ENCODE data around the gene RNF38. TPM values are rescaled to one million over a fixed set of nuclear protein-coding genes. Genes with fewer than 3 reads are reported as not detected.

The RNF38 gene
- total RNA-seq, 1 experiment from 2014 or later = 18.1 TPM

DNA sequence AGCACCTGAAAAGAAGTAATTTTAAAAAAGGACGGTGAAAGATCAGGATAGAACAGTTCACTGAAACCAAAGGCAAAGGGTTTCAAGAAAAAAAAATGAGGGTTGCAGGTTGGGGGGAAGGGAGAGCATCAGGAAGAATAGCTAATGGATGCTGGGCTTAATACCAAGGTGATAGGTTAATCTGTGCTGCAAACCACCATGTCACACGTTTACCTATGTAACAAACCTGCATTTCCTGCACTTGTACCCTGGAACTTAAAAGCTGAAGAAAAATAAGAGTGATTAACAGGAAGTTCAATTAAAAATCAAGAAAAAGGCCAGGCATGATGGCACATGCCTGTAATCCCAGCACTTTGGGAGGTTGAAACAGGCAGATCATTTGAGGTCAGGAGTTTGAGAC lies 44.1 kb upstream of the RNF38 start:
- ChIA-PET POLR2A (no interaction called here), CTCF (interaction anchor here (3.0 kb wide), 1 partner anchor 37 kb away, joined by 9 read pairs; no protein-coding TSS in a partner anchor), RAD21 (ENCODE audit: low non-redundant PET in 1 of 2, low total read pairs in 2 of 2, uncharacterized antibody in 2 of 2, unreplicated experiment in 2 of 2) (no interaction called here)
- intact Hi-C loops (cut with micrococcal nuclease) = no loop called here
- Histone ChIP-seq H3K4me2 (ENCODE audit: low read length) (no peak overlapping the region), H3K9ac (ENCODE audit: low read length) (no peak overlapping the region), H3K9me3 (ENCODE audit: control insufficient read depth in 1 of 2, insufficient read depth in 1 of 2, low read depth in 1 of 2, low read length in 2 of 2) (no peaks in the 10 kb centered on the region), H4K20me1 (ENCODE audit: insufficient read depth) (no peaks in the 10 kb centered on the region), H3K36me3 (ENCODE audit: control insufficient read depth in 1 of 2, insufficient read depth in 2 of 2, low read length in 2 of 2) (no peaks in the 10 kb centered on the region), H3K9me2 (ENCODE audit: insufficient read depth) (no peaks in the 10 kb centered on the region), H2AFZ (ENCODE audit: low read depth, low read length, poor library complexity, severe bottlenecking) (no peak overlapping the region), H3K4me3 (replicated peaks in 1 of 2; ENCODE audit: low read depth in 1 of 2, low read length in 2 of 2) (no peak overlapping the region), H3K4me1 (ENCODE audit: control insufficient read depth in 1 of 2, insufficient read depth in 2 of 2, low read length in 2 of 2) (no peaks in the 10 kb centered on the region), H3K27me3 (ENCODE audit: insufficient read depth, low read length) (no peaks in the 10 kb centered on the region), H3K27ac (ENCODE audit: low read depth, low read length) (no peak overlapping the region), H3K79me2 (ENCODE audit: insufficient read depth, low read length) (no peaks in the 10 kb centered on the region)
- TF ChIP-seq EZH2 (IDR thresholded peaks at IDR 0.05) = no peak
- TF ChIP-seq ZNF274 (IDR thresholded peaks at IDR 0.05; ENCODE audit: low read depth, low read length) = no peak
- TF ChIP-seq EGR1 (IDR thresholded peaks at IDR 0.05; ENCODE audit: low read depth) = no peak
- TF ChIP-seq, protein P1, sequence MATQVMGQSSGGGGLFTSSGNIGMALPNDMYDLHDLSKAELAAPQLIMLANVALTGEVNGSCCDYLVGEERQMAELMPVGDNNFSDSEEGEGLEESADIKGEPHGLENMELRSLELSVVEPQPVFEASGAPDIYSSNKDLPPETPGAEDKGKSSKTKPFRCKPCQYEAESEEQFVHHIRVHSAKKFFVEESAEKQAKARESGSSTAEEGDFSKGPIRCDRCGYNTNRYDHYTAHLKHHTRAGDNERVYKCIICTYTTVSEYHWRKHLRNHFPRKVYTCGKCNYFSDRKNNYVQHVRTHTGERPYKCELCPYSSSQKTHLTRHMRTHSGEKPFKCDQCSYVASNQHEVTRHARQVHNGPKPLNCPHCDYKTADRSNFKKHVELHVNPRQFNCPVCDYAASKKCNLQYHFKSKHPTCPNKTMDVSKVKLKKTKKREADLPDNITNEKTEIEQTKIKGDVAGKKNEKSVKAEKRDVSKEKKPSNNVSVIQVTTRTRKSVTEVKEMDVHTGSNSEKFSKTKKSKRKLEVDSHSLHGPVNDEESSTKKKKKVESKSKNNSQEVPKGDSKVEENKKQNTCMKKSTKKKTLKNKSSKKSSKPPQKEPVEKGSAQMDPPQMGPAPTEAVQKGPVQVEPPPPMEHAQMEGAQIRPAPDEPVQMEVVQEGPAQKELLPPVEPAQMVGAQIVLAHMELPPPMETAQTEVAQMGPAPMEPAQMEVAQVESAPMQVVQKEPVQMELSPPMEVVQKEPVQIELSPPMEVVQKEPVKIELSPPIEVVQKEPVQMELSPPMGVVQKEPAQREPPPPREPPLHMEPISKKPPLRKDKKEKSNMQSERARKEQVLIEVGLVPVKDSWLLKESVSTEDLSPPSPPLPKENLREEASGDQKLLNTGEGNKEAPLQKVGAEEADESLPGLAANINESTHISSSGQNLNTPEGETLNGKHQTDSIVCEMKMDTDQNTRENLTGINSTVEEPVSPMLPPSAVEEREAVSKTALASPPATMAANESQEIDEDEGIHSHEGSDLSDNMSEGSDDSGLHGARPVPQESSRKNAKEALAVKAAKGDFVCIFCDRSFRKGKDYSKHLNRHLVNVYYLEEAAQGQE (IDR thresholded peaks at IDR 0.05; ENCODE audit: low read depth) = no peak
- no peak for TF ChIP-seq POLR2A (IDR thresholded peaks at IDR 0.05; ENCODE audit: borderline replicate concordance, extremely low read depth, insufficient read depth, insufficient read length)
- ATAC-seq = no peak
- no TSS peak for BruUV-seq (replicated peaks)
- DNase-seq (ENCODE audit: low read depth, low spot score) = no peak

GRCh38 chr9:36443581-36443980 lies 43.5 kb upstream of the RNF38 start:
- TF ChIP-seq EGR1 (IDR thresholded peaks at IDR 0.05; ENCODE audit: low read depth) = no peak
- TF ChIP-seq TCF7L2 (IDR thresholded peaks at IDR 0.05; ENCODE audit: borderline replicate concordance, extremely low read depth, insufficient read depth, insufficient read length) = no peak
- TF ChIP-seq JUND (IDR thresholded peaks at IDR 0.05) = no peak
- no peak for TF ChIP-seq POLR2A (IDR thresholded peaks at IDR 0.05; ENCODE audit: borderline replicate concordance, extremely low read depth, insufficient read depth, insufficient read length)
- no peak for TF ChIP-seq ELF1 (IDR thresholded peaks at IDR 0.05; ENCODE audit: borderline replicate concordance, low read depth)
- TF ChIP-seq SP1 (IDR thresholded peaks at IDR 0.05; ENCODE audit: low read depth) = no peak
- ATAC-seq = no peak
- Histone ChIP-seq H3K4me2 (ENCODE audit: low read length) (no peak overlapping the region), H3K9me3 (ENCODE audit: control insufficient read depth in 1 of 2, insufficient read depth in 1 of 2, low read depth in 1 of 2, low read length in 2 of 2) (no peaks in the 10 kb centered on the region), H3K27me3 (ENCODE audit: insufficient read depth, low read length) (no peaks in the 10 kb centered on the region), H3K9ac (ENCODE audit: low read length) (no peak overlapping the region), H3K4me3 (replicated peaks in 1 of 2; ENCODE audit: low read depth in 1 of 2, low read length in 2 of 2) (no peak overlapping the region), H3K36me3 (ENCODE audit: control insufficient read depth in 1 of 2, insufficient read depth in 2 of 2, low read length in 2 of 2) (no peaks in the 10 kb centered on the region), H3K79me2 (ENCODE audit: insufficient read depth, low read length) (no peaks in the 10 kb centered on the region), H4K20me1 (ENCODE audit: insufficient read depth) (no peaks in the 10 kb centered on the region), H3K9me2 (ENCODE audit: insufficient read depth) (no peaks in the 10 kb centered on the region), H3K4me1 (ENCODE audit: control insufficient read depth in 1 of 2, insufficient read depth in 2 of 2, low read length in 2 of 2) (no peaks in the 10 kb centered on the region), H2AFZ (ENCODE audit: low read depth, low read length, poor library complexity, severe bottlenecking) (no peak overlapping the region), H3K27ac (ENCODE audit: low read depth, low read length) (no peak overlapping the region)
- BruUV-seq (replicated peaks) = no TSS peak
- ChIA-PET RAD21 (ENCODE audit: low non-redundant PET in 1 of 2, low total read pairs in 2 of 2, uncharacterized antibody in 2 of 2, unreplicated experiment in 2 of 2) (no interaction called here), CTCF (interaction anchor here (3.0 kb wide), 1 partner anchor 36 kb away, joined by 9 read pairs; no protein-coding TSS in a partner anchor), POLR2A (no interaction called here)
- intact Hi-C loops (cut with micrococcal nuclease) = no loop called here
- no peak for DNase-seq (ENCODE audit: low read depth, low spot score)
